Stimulated activated CD8-positive, alpha-beta memory T cell treated with anti-CD3 and anti-CD28 coated beads, Interleukin-15, amount 100 ng/mL, for 1 hour (primary cell): ENCODE data around the gene HES3.

ENCODE experiments used
- DNase-seq: peaks from one replicate; pipeline ENCODE4 v3.0.0-alpha.2; 2020; ENCODE audit warnings: low read depth

HES3 gene

DNA sequence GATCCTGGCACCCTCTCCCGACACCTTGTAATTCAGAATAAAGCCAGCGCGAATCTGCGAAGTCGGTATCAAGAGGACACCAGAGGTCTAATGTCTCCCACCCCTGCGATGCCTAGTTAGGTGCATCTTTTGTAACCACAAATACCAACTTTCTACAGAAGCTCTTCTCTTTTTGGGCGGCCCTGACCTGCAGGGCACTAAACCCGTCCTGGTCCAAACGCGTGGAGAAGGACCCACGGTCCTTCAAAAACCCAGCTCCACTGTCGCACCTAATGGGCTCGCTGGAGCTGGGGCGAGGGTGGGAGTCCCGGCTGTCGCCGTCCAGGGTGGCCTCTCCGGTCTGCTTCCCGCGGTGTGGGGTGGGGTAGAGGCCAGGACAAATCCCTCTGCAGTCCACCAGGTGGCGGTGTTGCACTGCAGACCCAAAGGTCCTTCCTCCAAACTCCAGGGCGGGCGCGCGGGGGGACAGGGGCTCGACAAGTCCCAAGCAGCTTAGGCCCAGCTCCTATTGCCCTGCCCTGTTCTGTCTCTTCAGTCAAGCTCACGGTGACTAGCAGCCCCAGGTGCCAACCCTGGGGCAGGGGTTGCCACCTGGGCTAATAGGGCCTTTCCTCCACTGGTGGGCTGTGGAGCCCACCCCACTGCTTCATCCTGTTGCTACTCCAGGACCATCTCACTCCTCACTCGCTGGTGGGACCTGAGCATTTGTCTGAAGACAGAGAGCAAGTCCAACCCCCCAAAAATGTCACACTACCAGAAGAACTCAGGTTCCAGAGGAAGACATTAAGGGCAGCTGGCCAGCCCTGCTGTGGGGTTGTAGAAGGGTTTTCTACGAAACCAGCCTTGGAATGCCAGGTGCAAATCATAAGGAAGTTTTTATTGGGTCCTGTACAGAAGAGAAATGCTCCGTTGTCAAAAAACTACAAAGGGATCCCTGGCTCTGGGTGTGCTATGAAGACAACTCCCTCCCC is 2.8 kb downstream of the HES3 start:
- DNase-seq: peak; percentile 72

DNA sequence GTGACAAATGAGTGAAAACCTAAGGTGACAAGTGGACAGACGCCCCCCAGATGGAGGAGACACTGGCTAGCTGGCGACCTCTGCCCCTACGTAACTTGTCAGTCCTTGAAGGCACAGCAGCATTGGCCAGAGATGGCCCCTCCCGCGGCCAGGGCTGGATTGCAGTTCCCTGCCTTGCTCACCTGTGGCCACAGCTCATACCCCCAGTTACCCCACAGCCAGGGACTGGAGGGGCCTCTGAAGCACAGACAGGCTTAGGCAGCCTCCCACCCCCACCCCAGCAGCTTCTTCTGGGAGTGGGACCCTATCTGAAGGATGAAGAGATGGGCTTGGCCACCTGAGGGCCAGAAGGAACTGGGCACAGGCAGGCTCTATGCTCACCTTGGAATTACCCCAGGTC is 3.7 kb downstream of the HES3 start:
- no peak for DNase-seq

DNA sequence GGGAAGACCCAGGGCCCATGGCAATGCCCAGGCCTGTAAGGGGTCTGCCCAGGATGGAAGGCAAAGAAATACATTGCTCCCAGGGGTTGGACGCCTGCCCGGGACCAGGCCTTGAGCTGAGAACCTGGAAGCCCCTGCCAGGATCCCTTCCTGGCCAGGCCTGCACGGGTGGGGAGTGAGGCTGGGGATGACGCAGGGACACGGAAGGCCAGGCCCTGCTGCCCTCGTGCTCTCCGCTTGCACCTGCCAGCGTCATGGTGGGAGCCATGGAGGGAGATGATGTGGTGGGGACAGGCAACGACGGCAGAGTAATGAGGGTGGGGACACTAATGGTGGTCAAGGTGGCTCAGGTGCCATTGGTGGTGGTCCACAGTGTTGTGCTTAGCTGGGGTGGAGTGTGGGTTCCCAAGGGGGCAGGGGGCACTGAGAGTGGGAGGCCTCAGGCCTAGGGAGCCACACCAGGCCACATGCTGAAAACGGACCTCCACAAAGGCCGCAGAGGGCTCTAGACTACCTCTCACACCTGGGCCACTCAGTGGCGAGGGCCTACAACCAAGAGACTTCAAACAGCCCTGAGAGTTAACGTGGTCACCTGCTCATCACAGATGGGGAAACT is 4.3 kb downstream of the HES3 start:
- DNase-seq: no peak

DNA sequence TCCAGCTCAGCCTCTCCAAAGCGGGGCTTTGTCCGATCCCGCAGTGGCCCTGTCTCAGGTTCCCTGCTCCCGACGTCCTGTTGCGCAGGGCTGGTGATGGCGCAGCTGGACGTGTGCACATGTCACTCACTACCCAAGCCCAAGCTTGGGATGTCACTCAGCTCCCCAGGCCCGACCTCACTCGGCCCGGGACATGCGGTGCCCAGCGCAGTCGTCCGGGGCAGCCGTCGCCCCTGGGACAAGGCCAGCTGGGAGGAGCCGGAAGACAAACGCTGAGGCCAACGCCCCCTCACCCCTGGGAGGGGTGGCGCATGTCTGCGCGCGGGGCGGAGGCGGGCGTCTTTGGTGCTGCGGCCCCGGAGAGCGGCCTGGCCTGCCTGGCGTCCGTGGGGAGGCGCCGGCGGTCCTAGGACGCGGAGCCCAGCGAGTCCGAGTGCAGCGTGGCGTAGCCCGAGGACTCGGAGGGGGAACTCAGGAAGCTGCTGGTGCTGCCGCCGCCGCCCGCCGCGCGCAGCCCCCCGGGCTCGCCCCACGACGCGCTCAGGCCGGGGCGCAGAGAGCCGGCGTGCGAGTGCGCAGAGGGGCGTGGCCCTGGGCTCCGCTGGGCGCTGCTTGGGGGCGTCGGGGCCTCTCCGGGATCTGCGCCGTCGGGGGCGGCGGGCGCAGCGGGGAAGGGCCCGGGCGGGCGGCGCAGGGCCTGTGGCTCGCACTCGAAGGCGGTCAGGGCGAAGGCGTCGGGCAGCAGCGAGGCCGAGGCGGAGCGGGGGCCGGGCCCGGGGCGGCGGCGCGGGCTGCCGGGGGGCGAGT is 5.2 kb downstream of the HES3 start:
- DNase-seq: no peak

DNA sequence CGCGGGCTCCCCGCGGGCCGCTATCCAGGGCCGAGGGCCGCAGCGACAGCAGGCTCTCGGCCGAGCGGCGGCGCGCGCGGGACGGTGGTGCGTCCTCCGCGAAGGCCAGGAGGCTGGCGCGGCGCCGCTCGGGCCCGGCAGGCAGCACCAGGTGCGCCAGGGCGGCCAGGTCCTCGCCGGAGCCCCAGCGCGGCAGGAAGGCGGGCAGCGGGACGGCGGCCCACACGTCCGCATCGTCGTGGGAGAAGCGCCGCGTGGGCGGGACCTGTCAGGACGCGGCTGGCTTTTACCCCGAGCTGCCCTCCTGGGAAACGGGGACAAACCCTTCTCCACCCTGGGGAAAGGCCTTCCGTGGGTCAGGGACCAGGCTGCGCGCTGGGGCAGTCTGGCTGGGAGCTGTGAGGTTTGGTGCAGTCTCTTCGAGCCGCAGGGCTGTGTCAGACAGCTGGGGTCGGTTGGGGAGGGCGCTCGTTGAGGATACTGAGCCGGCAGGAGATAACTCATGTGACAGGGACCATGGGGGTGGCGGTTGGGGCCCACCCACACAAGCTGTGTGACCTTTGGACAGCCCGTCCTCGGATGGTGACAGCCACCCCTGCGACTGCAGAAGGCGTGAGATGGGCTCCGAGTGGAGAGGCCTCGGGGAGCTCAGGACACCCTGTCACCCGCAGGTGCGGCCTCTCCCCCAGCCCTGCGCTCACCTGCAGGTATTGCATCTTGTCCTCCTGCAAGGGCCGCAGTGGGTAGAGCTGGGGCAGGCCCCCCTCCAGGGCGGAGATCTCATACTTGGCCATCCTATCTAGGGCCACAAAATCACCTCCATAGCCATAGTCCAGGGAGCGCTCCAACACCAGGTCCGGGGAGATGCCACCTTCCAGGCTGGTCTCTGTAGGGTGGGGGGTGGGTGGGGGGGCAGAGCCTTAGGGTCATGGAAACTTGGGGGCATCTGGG is 6.0 kb downstream of the HES3 start:
- DNase-seq: no peak

DNA sequence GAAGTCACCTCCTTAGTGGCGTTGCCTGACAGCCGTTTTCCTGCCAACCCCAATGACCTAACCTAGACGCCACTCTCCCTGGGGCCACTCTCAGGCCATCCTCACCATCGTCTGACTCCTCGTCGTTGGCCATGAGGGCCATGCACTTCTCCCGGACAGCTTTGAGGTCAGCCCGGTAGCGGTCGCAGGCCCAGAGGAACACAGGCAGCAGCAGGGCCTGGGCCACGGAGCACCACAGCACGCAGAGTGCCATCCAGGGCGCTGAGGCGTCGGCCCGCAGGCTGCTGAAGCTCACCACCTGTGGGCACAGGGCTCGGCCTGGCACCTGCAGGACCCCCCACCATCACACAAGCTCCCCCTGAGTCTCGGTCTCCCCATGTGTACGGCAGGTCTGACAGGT is 7.3 kb downstream of the HES3 start:
- DNase-seq: no peak

DNA sequence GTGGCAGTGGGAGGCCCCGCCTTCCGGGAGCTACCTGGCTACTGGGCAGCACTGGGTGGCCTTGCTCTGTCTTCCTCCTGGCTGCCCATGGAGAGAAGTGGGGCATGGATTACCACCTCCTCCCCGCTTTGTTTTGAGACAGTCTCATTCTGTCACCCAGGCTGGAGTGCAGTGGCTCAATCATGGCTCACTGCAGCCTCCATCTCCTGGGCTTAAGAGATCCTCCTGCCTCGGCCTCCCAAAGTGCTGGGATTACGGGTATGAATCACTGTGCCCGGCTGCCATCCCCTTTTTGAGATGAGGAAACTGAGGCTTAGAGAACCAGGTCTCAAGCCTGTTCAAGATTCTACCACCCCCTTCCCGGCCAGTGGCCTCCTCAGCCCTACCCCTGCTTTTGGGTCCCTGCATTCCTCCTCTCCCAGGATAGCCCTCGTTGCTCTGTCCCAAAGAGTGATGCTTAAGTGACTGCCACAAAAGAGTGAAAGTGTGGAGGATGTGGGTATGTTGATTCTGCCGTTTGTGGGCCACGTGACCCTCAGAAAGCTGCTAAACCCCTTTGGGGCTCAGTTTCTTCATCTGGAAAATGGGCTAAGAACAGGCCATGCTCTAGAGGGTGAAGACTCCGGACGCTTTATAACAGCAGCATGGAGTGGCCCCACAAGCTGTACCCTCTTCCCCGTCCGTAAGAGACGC is 7.8 kb downstream of the HES3 start:
- DNase-seq: no peak

DNA sequence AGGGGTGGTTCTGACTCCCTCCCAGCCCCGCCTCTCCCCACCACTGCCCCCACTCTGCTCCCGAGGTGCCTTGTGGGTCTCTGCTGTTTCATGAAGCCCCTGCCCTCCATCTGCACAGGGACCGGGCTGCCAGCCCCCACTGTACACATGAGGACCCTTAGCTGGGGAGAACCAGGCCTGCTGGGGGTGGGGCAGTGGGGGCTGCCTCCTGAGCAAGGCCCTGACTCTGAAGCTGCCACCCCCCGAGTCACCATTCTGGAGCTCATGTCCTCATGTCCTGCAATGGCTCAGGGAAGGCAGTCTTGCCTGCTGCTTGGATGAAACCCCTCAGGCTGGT is 8.4 kb downstream of the HES3 start:
- no peak for DNase-seq

DNA sequence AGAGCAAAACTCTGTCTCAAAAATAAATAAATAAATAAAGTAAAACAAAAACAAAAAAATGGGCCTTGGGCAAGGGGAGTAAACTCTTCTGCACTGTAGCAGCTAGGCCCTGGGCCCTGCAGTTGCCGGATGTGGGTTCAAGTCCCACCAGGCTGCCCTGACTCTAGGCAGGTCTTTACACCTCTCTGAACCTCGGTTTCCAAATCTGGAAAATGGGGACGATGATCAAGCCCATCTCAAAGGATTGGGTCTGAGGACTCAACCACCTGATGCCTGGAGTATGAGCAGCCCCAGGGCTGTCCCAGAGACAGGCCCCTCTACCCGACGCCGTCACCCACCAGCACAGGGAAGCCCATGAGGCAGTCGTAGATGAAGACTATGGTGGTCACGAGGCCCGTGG is 9.4 kb downstream of the HES3 start:
- DNase-seq: no peak

DNA sequence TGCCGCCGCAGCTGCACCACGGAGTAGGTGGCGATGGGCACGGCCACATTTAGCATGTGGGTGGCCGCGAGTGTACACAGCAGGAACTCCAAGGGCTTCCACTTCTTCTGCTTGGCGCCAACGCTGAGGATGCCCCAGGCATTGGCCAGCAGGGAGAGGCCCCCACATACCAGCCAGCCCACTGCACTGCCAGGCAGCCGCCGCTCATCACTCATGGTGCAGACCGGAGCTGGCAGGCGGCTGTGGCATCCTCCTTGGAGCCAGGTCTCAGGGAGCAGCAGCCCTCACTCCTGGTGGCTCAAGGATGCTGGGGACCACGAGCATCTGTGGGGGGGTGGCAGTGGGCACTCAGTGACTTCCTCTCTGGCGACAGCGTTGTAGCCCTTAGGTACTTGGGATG is 10.7 kb downstream of the HES3 start:
- DNase-seq: no peak

DNA sequence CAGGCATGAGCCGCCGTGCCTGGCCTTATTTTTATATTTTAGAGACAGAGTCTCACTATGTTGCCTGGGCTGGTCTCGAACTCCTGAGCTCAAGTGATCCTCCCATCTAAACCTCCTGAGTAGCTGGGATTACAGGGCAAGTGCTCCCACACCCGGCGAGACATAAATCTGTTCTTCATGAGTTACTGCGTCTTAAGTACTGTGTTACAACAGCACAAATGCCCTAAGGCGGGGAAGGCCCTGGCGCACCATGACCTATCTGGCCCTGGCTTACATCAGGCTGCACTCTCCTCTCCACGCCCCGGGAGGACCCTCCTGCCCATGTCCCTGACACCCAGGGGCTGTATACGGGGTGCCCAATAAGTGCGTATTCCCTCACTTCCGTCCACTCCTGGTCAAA is 12.7 kb downstream of the HES3 start:
- no peak for DNase-seq

DNA sequence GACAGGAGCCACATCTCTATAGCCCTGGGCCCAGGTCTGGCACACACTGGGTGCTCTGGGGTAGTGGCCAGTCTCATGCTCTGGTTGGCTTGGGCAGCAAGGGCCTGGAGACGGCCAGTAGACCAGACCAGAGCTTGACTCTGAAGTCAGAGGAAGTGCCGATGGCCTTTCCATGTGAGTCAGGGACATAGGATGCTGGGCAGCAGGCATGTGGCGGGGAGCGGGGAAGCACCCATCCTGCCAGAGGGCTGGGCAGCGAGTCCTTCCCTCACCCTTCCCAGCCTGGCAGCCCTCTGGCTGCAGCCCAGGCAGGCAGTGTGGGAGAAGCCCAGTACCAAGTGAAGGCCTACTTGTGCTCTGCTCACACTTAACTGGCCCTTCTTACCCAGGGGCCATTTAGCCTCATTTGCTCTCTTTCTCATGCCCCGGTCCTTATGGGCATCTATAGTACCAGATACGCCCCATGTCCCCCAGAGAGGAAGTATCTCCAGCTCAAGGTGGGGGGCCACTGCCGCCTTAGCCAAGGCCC is 13.6 kb downstream of the HES3 start:
- DNase-seq: no peak

DNA sequence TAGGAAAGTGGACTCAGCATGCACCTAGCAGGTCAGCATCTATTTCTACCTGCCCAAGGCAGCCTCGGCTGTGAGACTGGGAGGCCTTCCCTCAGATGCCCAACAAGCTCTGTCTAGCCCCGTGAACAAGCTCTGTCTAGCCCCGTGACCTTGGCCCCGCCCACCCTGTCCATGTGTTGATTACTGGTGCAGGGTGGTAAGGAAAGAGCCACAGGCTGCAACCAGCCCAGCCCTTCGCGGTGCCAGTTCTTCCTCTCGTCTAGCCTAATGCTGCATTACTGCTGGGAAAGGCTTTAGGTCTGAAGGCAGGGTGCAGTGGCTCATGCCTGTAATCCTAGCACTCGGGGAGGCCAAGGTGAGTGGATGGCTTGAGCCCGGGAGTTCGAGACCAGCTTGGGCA is 14.7 kb downstream of the HES3 start:
- DNase-seq: no peak

DNA sequence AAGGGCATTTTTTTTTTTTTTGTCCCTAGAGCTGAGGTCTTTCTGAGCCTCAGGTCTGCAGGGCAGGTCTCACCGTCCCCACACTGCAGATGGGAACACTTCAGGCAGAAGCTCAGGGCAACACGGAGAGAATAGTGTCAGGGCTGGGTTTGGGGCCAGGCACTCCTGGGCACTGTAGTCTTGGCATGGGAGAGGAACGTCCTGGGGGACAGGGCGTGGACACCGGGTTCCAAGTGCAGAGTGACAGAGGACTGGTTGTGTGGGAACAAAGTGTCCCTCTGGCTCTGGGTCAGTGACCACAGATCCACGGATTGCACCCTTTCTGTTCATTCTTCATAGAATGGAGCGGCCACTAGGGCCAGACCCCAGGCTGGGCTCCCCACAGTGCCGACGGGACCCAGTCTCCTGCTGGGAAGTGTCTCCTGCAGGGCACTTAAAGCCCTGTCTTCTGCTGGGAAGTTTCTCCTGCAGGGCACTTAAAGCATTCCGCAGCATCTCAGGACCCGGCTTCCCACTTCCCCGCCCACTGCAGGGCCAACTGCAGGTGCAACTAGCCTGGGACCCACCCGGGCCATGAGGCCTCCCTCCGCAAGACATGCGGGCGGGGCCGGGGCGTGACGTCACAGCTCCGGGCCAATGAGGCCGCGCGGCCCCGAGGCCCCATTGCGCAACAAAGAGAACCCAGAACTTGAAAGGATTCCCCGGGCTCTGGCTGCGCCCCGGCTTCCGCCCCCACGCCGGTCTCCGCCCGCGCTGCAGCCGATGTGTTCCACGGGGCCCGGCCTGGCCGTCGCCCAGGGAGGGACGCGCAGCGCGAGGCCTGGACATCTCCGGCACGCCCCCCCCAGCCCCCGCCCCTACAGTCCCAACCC is 15.7 kb downstream of the HES3 start:
- peak; percentile 50 for DNase-seq

DNA sequence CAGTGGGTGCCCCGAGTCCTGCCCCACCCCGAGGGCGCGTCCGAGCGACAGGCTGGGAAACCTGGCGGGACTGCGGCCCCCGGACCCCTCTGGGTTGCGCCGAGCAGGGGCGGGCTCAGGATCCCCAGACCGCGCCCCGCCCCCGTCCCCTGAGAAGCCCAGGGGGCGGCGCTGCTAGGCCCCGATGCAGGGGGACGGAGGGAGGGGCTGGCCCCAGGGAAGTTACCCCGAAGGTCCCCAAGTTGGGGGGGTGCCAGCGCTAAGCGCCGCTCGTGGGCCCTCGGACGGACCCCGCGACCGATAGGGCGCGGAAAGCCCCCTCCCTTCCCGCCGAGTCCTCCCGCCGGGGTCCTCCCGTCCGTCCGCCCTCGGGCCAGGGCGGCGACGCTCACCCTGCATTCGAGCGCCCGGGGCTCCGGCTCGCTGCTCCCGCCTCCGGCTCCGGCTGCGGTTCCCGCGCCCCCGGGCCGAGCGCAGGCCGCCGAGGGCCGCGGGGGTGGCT is 16.5 kb downstream of the HES3 start:
- no peak for DNase-seq

DNA sequence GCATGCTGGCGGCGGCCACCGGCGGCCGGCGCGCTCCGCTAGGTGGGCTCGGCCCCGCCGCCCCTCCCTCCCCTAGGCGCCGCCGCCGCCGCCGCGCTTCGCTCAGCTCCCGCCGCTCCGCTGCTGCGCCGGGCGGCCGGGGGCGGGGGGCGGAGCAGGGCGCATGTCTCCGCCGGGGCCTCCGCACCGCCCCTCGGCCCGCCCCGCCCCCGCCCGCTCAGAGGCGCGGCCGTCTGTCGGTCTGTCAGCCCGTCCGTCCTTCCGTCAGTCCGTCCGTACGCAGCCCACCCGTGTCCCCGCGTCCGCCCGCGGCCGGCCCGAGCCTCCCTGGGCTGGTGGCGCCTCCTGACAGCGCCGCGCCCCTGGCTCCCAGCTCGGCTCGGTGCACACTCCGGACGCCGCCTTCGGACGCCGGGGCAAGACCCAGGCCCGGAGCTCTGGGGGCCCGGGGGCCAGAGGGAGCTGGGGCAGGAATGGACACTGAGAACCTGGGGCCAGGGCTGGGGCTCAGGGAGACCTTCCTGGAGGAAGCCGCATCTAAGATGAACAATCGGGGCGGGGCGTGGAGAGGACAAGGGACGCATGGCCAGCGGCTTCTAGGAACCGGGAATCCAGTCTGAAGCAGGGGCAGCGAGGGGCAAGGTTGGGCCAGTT is 17.1 kb downstream of the HES3 start, which contains the start of gene GPR153:
Gene GPR153, minus strand, starts transcription at position 138 of the 654 bp plus-strand sequence. CDS start 6,193 bp downstream, outside the sequence.
- no peak for DNase-seq

DNA sequence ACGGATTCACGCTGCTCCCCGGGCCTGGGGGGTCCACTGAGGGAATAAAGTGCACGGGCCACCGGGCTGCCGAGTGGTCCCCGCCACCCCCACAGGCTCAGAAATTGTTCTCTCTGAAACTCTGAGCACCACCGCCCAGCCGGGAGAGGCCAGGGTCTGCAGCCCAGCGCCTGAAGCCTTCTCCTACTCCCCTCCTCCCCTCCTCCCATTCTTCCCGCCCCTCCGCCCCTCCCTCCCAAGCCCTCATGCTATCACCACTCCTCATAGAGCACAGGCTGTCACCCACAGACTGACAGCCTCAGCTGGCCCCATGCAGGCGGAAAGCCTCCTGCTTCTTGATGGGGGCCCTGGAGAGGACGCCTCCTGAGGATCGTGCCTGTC is 17.6 kb downstream of the HES3 start:
- DNase-seq: no peak

DNA sequence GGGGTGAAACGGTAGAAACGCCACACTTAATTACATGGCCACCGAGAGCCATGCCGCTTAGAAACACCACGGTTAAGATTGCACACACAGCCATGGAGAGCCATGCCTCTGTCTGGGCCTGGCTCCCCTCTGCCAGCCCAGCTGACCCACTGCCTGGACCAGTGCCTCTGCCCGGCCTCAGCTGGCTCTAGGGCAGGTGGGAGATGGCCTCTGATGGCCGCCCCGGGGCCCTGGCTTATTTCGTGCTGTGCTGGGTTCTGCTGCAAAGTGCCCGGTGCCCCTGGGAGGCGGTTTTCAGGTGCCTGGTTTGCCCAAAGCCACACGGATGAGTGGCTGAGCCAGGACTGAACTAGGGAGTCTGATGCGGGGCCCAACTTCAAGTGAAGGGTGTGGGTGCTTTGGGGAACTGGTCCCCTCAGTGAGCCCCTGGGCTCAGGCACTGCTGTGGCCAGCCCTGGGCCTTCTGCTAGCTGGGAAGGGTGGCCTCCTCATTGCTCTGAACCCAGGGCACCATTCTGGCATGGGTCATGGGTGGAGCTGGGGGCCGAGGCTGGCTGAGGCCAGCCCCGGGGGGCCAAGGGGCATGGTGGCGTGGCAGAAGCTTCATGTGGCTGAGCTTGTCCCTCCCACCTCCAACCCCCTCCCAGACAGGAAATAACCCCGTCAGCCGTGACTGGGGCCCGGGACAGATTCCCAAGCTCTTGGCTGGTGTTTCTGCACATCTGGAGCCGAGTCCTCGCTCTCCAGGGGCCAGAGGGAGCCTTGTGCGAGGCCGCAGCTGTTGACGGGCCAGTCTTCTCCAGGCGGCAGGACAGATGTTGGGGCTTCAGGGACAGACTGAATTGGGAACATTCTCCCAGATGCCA is 18.8 kb downstream of the HES3 start:
- DNase-seq: no peak
